ENCODE results near the gene DSC3.

DSC3 gene

DNA sequence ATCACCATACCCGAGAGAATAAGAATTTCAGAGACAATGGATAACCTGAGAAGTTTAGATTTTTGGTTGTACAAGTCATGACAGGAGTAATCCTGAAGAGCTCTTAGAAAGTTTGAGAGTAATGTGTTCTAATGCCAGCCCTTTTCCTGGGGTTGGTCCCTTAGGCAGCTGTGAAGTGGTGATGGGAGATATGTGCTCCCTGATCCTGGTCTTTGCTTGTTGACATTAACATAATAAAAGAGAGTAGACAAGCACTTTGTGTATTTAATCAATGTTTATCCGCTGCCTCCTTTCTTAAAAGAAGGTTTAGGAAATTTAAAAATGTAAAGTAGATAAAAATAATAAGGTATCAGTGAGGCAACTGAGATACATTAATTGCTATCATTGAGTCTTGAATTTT lies 13.8 kb upstream of the DSC3 start:
- TF ChIP-seq, protein P1, sequence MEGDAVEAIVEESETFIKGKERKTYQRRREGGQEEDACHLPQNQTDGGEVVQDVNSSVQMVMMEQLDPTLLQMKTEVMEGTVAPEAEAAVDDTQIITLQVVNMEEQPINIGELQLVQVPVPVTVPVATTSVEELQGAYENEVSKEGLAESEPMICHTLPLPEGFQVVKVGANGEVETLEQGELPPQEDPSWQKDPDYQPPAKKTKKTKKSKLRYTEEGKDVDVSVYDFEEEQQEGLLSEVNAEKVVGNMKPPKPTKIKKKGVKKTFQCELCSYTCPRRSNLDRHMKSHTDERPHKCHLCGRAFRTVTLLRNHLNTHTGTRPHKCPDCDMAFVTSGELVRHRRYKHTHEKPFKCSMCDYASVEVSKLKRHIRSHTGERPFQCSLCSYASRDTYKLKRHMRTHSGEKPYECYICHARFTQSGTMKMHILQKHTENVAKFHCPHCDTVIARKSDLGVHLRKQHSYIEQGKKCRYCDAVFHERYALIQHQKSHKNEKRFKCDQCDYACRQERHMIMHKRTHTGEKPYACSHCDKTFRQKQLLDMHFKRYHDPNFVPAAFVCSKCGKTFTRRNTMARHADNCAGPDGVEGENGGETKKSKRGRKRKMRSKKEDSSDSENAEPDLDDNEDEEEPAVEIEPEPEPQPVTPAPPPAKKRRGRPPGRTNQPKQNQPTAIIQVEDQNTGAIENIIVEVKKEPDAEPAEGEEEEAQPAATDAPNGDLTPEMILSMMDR (IDR thresholded peaks at IDR 0.05; ENCODE audit: extremely low read depth, missing control alignments) = no peak
- no peak for DNase-seq (ENCODE audit: low spot score)

DNA sequence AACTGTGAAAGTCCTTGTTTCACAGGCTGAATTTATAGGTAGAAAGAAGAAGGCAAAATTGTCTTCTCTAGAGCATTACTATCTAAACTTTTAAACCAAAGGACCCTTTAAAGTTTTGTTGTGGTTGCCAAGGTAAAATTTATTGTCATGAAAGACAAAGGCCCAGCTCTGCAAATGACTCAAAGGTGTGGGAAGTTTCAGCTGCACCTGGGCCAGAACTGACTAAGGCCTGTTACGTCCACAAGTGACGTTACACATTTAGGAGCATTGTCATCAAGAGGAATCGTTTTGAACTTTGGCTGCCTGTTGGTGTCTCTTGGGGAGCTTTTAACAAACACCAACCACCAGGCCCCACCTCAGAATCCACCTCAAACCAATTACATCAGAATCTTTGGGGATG lies 8.1 kb upstream of the DSC3 start:
- TF ChIP-seq, protein P1 (IDR thresholded peaks at IDR 0.05; ENCODE audit: extremely low read depth, missing control alignments) = no peak
- no peak for DNase-seq (ENCODE audit: low spot score)

DNA sequence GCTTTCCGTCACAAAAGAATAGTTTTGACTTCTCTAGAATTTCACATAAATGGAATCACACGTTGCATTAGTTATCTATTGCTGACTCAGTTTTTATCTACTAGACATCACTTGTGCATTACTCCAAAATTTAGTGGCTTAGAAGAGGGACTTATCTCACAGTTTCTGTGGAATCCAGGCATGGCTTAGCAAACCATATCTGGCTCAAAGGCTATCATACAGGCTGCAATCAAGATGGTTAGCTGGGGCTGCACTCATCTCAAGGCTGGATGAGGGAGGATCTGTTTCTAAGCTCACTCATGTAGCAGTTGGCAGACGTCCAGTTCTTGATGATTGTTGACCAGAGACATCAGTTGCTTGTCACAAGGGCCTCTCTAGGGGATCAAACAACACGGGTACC lies 6.6 kb upstream of the DSC3 start:
- DNase-seq (ENCODE audit: low spot score) = no peak
- TF ChIP-seq, protein P1 (IDR thresholded peaks at IDR 0.05; ENCODE audit: extremely low read depth, missing control alignments) = no peak

DNA sequence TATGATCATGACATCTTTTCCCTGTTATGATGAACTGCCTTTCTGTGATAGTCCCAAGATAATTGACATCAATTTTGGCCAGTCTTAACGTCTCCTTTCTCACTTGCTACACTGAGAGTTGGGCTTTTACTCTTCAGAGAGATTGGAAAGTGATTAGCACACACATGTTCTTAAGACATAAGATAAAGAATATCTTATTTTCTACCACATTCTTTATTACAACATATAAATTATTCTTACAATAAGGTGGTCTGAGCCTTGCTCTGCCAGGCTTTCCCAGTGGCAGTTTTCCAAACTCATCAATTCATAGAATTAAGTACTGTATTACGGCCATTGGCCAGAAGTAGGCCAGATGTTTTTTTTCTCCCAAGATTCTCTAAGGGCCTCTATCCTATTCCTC lies 5.7 kb upstream of the DSC3 start:
- DNase-seq (ENCODE audit: low spot score) = no peak
- TF ChIP-seq, protein P1 (IDR thresholded peaks at IDR 0.05; ENCODE audit: extremely low read depth, missing control alignments) = no peak

DNA sequence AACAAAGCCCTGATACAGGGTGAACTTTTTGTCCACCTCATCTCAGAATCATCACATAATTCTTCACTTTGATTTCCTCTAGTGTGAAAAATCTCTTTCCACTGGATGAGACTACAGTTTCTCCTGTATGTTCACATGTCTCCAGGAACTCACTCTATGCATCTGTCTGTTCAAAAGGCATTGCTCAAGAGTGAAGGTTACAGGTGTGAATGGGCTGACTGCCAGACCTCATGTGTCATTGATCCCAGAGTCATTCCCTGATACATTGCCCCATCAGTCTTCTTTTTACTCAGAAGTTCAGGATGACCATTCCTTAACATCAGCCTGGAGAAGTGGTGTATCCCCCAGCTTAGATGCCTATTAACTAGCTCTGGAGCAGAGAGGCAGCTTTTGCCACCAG lies 4.4 kb upstream of the DSC3 start:
- DNase-seq (ENCODE audit: low spot score) = no peak
- TF ChIP-seq, protein P1 (IDR thresholded peaks at IDR 0.05; ENCODE audit: extremely low read depth, missing control alignments) = no peak

DNA sequence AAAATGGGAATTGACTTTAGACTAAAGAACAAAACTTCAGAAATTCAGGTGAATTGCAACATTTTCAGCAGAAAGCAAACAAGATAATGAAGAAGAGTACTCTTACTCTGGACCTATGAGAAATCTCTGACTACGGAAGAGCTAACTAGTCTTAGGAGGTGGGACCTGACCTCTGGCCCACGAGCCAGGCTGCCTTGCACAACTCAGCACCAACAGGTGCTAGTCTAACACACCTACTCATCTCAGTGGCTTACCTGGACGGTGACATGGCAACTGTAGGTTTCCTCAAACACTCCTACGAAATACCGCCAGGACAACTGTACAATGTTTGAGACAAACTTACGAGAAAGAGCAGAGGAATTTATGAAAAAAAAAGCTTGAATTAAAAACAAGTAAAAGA lies 3.1 kb upstream of the DSC3 start:
- DNase-seq (ENCODE audit: low spot score) = no peak
- TF ChIP-seq, protein P1 (IDR thresholded peaks at IDR 0.05; ENCODE audit: extremely low read depth, missing control alignments) = no peak

DNA sequence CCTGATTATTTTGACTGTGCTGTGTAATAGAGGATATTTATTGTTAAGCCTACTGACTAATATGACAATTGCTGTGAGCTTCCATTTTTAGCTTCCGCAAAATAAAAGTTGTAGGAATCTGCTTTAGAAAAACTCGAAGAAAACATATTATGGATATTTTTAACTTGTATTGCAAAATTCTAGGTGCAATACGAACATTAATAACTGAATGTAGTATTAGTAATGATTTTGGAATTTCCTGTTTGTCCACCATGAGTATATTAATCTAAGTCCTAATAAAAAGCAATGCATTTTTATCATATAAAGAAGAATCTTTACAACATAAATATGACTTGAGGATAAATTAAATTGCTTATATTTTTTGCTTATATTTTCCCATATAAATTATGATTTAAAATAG lies 2.4 kb upstream of the DSC3 start:
- no peak for DNase-seq (ENCODE audit: low spot score)

More for the DNA sequence above, 2.4 kb upstream of the DSC3 start:
- TF ChIP-seq, protein P1 (IDR thresholded peaks at IDR 0.05; ENCODE audit: extremely low read depth, missing control alignments) = no peak

Data from GM20000 (cell line).